ENCODE measurements around the gene RBMS1. TPM values are rescaled to one million over a fixed set of nuclear protein-coding genes. Genes with fewer than 3 reads are reported as not detected.

The RBMS1 gene
- total RNA-seq, 4 donors from 2014 or later = 13.5 to 31.6 (median 23.0) TPM

DNA sequence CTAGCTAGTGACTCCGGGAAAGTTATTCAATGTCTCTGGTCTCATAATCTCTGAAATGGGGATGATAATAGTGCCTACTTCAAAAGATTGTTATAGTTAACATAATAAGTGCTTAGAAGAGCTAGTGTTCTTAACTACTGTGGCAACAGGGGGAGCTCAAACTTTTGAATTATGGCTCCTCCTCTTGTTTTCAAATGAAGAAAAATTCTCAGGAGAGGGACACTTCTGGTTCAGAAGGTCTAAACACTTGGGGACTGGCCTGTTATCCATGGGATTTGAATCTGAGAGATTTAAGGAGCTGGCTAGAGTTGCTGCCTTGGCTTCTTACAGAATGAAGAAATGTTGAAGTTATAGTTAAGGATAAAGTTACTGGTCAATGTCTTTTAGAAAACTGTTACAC, 201.4 kb downstream of the RBMS1 start:
- TF ChIP-seq EP300 (IDR thresholded peaks at IDR 0.05; ENCODE audit: low read depth) = no peak
- TF ChIP-seq POLR2A (IDR thresholded peaks at IDR 0.05) = no peak
- no peak for TF ChIP-seq POLR2AphosphoS5 (IDR thresholded peaks at IDR 0.05)
- TF ChIP-seq CTCF (IDR thresholded peaks at IDR 0.05) = no peak
- no peaks in the 10 kb centered on the region for H3K36me3 ChIP-seq
- no peaks in the 10 kb centered on the region for H3K27me3 ChIP-seq
- H3K4me3 ChIP-seq = no peak overlapping the region
- DNase-seq = no peak
- intact Hi-C loops (cut with DNase I; ENCODE audit: low total_unique reads) = no loop called here
- peaks cover 0 to 22% (median 9%) of the 10 kb centered on the region in 4 donors for H3K4me1 ChIP-seq
- no peaks in the 10 kb centered on the region for H3K9me3 ChIP-seq
- 67 to 76% methylated on average over 1 of the region's 1 CpG for WGBS, 2 donors (ENCODE audit: low coverage in 1 of 2)
- H3K27ac ChIP-seq = peak overlapping the region; percentile 45 to 68 (median 52)
- in situ Hi-C loops (cut with MboI; ENCODE audit: low pct_ligation_motif_present in 1 of 4, low pct_unique_long_range_greater_than_20kb in 1 of 4, low sequenced_read_pairs in 3 of 4) = no loop called here

DNA sequence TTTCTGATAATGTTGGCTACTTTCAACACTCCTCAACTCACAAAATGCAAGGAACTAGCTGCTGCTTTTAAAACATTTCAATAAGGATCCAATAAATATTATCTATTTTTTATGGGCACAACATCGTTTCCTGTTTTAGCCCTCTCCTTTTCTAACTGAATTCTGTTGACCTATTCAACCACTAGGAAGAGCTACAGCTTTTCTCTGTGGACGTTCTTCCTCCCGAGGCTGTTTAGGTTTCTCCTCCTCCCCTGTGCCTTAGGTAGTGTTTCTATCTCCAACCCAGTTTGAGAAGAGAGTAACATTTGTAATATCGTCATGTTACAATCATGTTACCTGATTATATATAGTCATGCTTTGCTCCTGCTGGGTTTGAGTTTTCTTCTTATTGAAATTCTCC, 202.2 kb downstream of the RBMS1 start:
- DNase-seq = no peak
- TF ChIP-seq CTCF (IDR thresholded peaks at IDR 0.05) (no peak), POLR2AphosphoS5 (IDR thresholded peaks at IDR 0.05) (no peak), EP300 (IDR thresholded peaks at IDR 0.05; ENCODE audit: low read depth) (no peak), POLR2A (IDR thresholded peaks at IDR 0.05) (no peak)
- no peaks in the 10 kb centered on the region for H3K27me3 ChIP-seq
- H3K27ac ChIP-seq = peak overlapping the region in 1 of 4 donors; percentile 13
- no peaks in the 10 kb centered on the region for H3K9me3 ChIP-seq
- H3K36me3 ChIP-seq = no peaks in the 10 kb centered on the region
- intact Hi-C loops (cut with DNase I; ENCODE audit: low total_unique reads) (no loop called here), in situ Hi-C loops (cut with MboI; ENCODE audit: low pct_ligation_motif_present in 1 of 4, low pct_unique_long_range_greater_than_20kb in 1 of 4, low sequenced_read_pairs in 3 of 4) (no loop called here)
- H3K4me3 ChIP-seq = no peak overlapping the region
- 69% methylated on average over 4 of the region's 4 CpGs; no CpG with 5 or more reads in 1 of the 2 donors for WGBS, 2 donors (ENCODE audit: low coverage in 1 of 2)
- peaks cover 0 to 22% (median 9%) of the 10 kb centered on the region in 4 donors for H3K4me1 ChIP-seq

- no peak for DNase-seq
- intact Hi-C loops (cut with DNase I; ENCODE audit: low total_unique reads) (no loop called here), in situ Hi-C loops (cut with MboI; ENCODE audit: low pct_ligation_motif_present in 1 of 4, low pct_unique_long_range_greater_than_20kb in 1 of 4, low sequenced_read_pairs in 3 of 4) (no loop called here)
- H3K27ac ChIP-seq = peak overlapping the region in 2 of 4 donors; percentile 13 to 23
- H3K27me3 ChIP-seq = no peaks in the 10 kb centered on the region
- H3K4me3 ChIP-seq = no peak overlapping the region
- H3K36me3 ChIP-seq = no peaks in the 10 kb centered on the region
- TF ChIP-seq CTCF (IDR thresholded peaks at IDR 0.05) (no peak), POLR2A (IDR thresholded peaks at IDR 0.05) (no peak), POLR2AphosphoS5 (IDR thresholded peaks at IDR 0.05) (no peak), EP300 (IDR thresholded peaks at IDR 0.05; ENCODE audit: low read depth) (no peak)
- H3K9me3 ChIP-seq = no peaks in the 10 kb centered on the region
- WGBS, 2 donors (ENCODE audit: low coverage in 1 of 2) = 86 to 98% methylated on average over 3 of the region's 3 CpGs
- H3K4me1 ChIP-seq = peaks cover 0 to 22% (median 9%) of the 10 kb centered on the region in 4 donors
These were observed 203.0 kb downstream of the RBMS1 start for GRCh38 chr2:160290598-160290997.

DNA sequence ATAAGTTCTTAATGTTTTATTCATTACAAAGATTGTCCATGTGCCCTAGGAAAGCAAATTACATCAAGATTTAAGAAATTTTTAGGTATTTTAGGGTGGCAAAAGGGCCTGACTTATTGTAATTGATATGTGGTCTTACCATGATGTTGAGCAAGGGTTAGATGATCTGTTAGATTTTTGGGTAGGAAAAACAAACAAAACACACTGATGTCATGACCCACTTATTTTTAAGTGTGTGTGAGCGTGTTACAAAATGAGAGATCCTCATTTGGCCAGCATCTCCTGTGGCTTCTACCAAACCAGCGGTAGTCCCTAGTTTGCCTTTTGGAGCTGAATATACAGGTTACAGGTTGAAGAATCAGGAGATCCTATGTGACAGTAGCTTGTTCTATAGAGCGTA, 203.8 kb downstream of the RBMS1 start:
- in situ Hi-C loops (cut with MboI; ENCODE audit: low pct_ligation_motif_present in 1 of 4, low pct_unique_long_range_greater_than_20kb in 1 of 4, low sequenced_read_pairs in 3 of 4) = no loop called here
- peak overlapping the region in 3 of 4 donors; percentile 11 to 34 (median 15) for H3K27ac ChIP-seq
- DNase-seq = no peak
- no peaks in the 10 kb centered on the region for H3K9me3 ChIP-seq
- peaks cover 0 to 17% (median 9%) of the 10 kb centered on the region in 4 donors for H3K4me1 ChIP-seq
- H3K4me3 ChIP-seq = no peak overlapping the region
- 72 to 79% methylated on average over 3 of the region's 3 CpGs for WGBS, 2 donors (ENCODE audit: low coverage in 1 of 2)
- H3K27me3 ChIP-seq = no peaks in the 10 kb centered on the region
- no peaks in the 10 kb centered on the region for H3K36me3 ChIP-seq
- intact Hi-C loops (cut with DNase I; ENCODE audit: low total_unique reads) = no loop called here
- no peak for TF ChIP-seq POLR2AphosphoS5 (IDR thresholded peaks at IDR 0.05)

DNA sequence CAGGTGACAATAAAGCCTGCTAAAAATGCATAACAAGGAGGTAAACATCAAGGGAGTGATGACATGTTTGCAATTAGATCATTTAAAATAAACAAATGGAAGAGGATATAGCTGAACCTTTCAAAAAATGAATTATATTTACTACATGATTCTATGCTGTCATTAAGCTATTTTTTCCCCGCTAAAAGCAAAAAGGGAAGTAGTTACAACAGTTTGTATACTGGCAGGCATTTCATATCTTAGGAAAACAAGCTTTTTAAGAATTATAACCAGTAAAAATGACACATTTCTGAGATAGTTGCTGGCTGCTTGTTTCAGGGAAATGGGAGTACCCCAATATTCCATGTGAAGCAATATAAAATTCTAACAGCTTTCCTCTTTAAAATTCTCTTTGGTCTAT, 204.5 kb downstream of the RBMS1 start:
- Histone ChIP-seq H3K4me3 (no peak overlapping the region), H3K4me1 (peaks cover 0 to 17% (median 6%) of the 10 kb centered on the region in 4 donors), H3K9me3 (no peaks in the 10 kb centered on the region), H3K36me3 (no peaks in the 10 kb centered on the region), H3K27ac (peak overlapping the region in 3 of 4 donors; percentile 11 to 34 (median 15)), H3K27me3 (no peaks in the 10 kb centered on the region)
- 64 to 81% methylated on average over 1 of the region's 1 CpG for WGBS, 2 donors (ENCODE audit: low coverage in 1 of 2)
- TF ChIP-seq CTCF (IDR thresholded peaks at IDR 0.05) = no peak
- no peak for TF ChIP-seq POLR2AphosphoS5 (IDR thresholded peaks at IDR 0.05)
- no peak for TF ChIP-seq POLR2A (IDR thresholded peaks at IDR 0.05)
- no peak for TF ChIP-seq EP300 (IDR thresholded peaks at IDR 0.05; ENCODE audit: low read depth)
- in situ Hi-C loops (cut with MboI; ENCODE audit: low pct_ligation_motif_present in 1 of 4, low pct_unique_long_range_greater_than_20kb in 1 of 4, low sequenced_read_pairs in 3 of 4) = no loop called here
- DNase-seq = no peak
- intact Hi-C loops (cut with DNase I; ENCODE audit: low total_unique reads) = no loop called here
